GM12878 (cell line): ENCODE data around the gene SPI1. TPM values are rescaled to one million over a fixed set of nuclear protein-coding genes. Genes with fewer than 3 reads are reported as not detected.

Source experiments
- ATAC-seq: fragments of 200-7000 bp; cut with Tn5 transposase; 3 replicates; pipeline ENCODE4 v1.9.1; 2020; ENCODE audit warnings: mild to moderate bottlenecking, moderate library complexity
- BruUV-seq: library from RNA; stranded (reverse); fragments of 400-500 nt; replicated peaks from 2 replicates; lab custom pipeline; 2021; lab: Mats Ljungman, UMichigan
- CTCF ChIA-PET: fragments of 300-600 bp; sonication (Branson Sonifier 250); formaldehyde crosslinking; extraction: SDS; loops from one replicate; lab custom pipeline; 2021; ENCODE audit warnings: inconsistent platforms; lab: Yijun Ruan, JAX
- POLR2A ChIA-PET: fragments of 350-600 bp; formaldehyde crosslinking; extraction: SDS; loops from one replicate; lab custom pipeline; 2021; ENCODE audit warnings: inconsistent platforms; lab: Charles Lee
- RAD21 ChIA-PET: fragments of 300-600 bp; sonication (Branson Sonifier 250); formaldehyde crosslinking; loops from one replicate; lab custom pipeline; 2023; ENCODE audit warnings: antibody characterized with exemption; ENCODE audit not compliant: unreplicated experiment; lab: Charles Lee
- SMC1A ChIA-PET: fragments of 300-600 bp; sonication (Branson Sonifier 250); formaldehyde crosslinking; loops from one replicate; lab custom pipeline; 2023; ENCODE audit not compliant: unreplicated experiment, uncharacterized antibody; lab: Charles Lee
- DNase-seq: peaks from one replicate; pipeline ENCODE4 v3.0.0-alpha.2; 2011; ENCODE audit warnings: low read depth, low spot score
- FAIRE-seq: peaks from 3 replicates; lab custom pipeline; 2011; peaks lifted over from hg19 to GRCh38; lab: Jason Lieb, UNC
- H2AFZ ChIP-seq: 2 replicates; pipeline ENCODE4 v1.6.0; 2011; ENCODE audit warnings: low read depth, low read length, control low read depth; ENCODE audit not compliant: control insufficient read depth
- H3K27ac ChIP-seq: 2 replicates; pipeline ENCODE4 v1.5.1; 2011; ENCODE audit warnings: control low read depth; ENCODE audit not compliant: control insufficient read depth, insufficient read depth
- H3K27me3 ChIP-seq, 2 experiments: replicated peaks in 1 of 2; 2 replicates each; pipeline versions ENCODE4 v1.6.0 to v1.6.1; 2011; ENCODE audit warnings: low read length in 1 of 2; ENCODE audit not compliant: control insufficient read depth in 2 of 2, insufficient read depth in 2 of 2
- H3K36me3 ChIP-seq, 2 experiments: 2 replicates each; pipeline ENCODE4 v1.5.1; 2011; ENCODE audit warnings: low read length in 1 of 2; ENCODE audit not compliant: control insufficient read depth in 2 of 2, insufficient read depth in 2 of 2
- H3K4me1 ChIP-seq: 2 replicates; pipeline ENCODE4 v1.6.1; 2011; ENCODE audit warnings: mild to moderate bottlenecking, low read length, moderate library complexity, mixed read lengths; ENCODE audit not compliant: control insufficient read depth, insufficient read depth
- H3K4me2 ChIP-seq: 2 replicates; pipeline ENCODE4 v1.6.0; 2011; ENCODE audit warnings: control low read depth; ENCODE audit not compliant: control insufficient read depth, insufficient read depth
- H3K4me3 ChIP-seq: fragments of 200-600 bp; sonication (generic); 2 replicates; pipeline ENCODE4 v1.5.1; 2016
- H3K79me2 ChIP-seq: 2 replicates; pipeline ENCODE4 v1.6.0; 2011; ENCODE audit warnings: low read length; ENCODE audit not compliant: control insufficient read depth, insufficient read depth
- H3K9ac ChIP-seq: 2 replicates; pipeline ENCODE4 v1.8.0; 2011; ENCODE audit warnings: low read length, control low read depth, mixed read lengths; ENCODE audit not compliant: control insufficient read depth, insufficient read depth
- H3K9me3 ChIP-seq: replicated peaks from 3 replicates; pipeline ENCODE4 v1.5.1; 2011; ENCODE audit warnings: mild to moderate bottlenecking, low read length; ENCODE audit not compliant: control insufficient read depth, insufficient read depth
- H4K20me1 ChIP-seq: 2 replicates; pipeline ENCODE4 v1.6.0; 2011; ENCODE audit not compliant: control insufficient read depth, insufficient read depth
- CBX5 ChIP-seq: sonication (generic); IDR thresholded peaks from 2 replicates; pipeline ENCODE4 v1.6.1; 2016; ENCODE audit warnings: low read depth, moderate library complexity, mild to moderate bottlenecking, inconsistent platforms
- EZH2 ChIP-seq: IDR thresholded peaks from 2 replicates; pipeline ENCODE4 v1.6.1; 2012; ENCODE audit warnings: low read depth, mild to moderate bottlenecking, control low read depth, inconsistent platforms, low read length, borderline replicate concordance; ENCODE audit not compliant: control insufficient read depth
- KDM1A ChIP-seq: fragments of 200-600 bp; sonication (generic); IDR thresholded peaks from 2 replicates; pipeline ENCODE4 v1.6.1; 2016; ENCODE audit warnings: borderline replicate concordance
- RB1 ChIP-seq: fragments of 450-650 bp; formaldehyde crosslinking; IDR thresholded peaks from 2 replicates; pipeline ENCODE4 v1.6.1; 2017; ENCODE audit warnings: mild to moderate bottlenecking, borderline replicate concordance
- REST ChIP-seq: IDR thresholded peaks from 2 replicates; pipeline ENCODE4 v1.6.1; 2012; ENCODE audit warnings: mild to moderate bottlenecking, low read depth, low read length
- TAF1 ChIP-seq: IDR thresholded peaks from 2 replicates; pipeline ENCODE4 v1.6.1; 2011; ENCODE audit warnings: mild to moderate bottlenecking, low read depth, low read length, borderline replicate concordance
- ZNF384 ChIP-seq: IDR thresholded peaks from 2 replicates; pipeline ENCODE4 v1.6.1; 2012; ENCODE audit warnings: low read depth, mild to moderate bottlenecking, low read length, improper control_type of control experiment, borderline replicate concordance
- WGBS: methylation state at CpG from one replicate; pipeline ENCODE4 v1.1.6; 2016; ENCODE audit warnings: low lambda C conversion rate; ENCODE audit not compliant: insufficient replicate concordance, insufficient coverage; ENCODE audit errors: missing lambda C conversion rate; 5-methylcytosine and 5-hydroxymethylcytosine counted together
- in situ Hi-C: fragments of 300-500 bp; cut with MboI; formaldehyde crosslinking; loops from 9 replicates; pipeline ENCODE4 v1.14.3; 2018; ENCODE audit warnings: mixed read lengths
- intact Hi-C: fragments of 100-400 bp; cut with micrococcal nuclease; formaldehyde crosslinking; loops from one replicate; pipeline ENCODE4 v1.14.2; 2022; ENCODE audit not compliant: unreplicated experiment
- polyA plus RNA-seq, 11 experiments: library from polyadenylated mRNA; depleted of rRNA in 4 of 11; unstranded in 6 of 11; stranded (reverse) in 5 of 11; fragments of >200 nt; fragmentation: Nextera tagmentation in 4 of 11; fragmentation: Illumina TruSeq in 1 of 11; extraction: Ambion mirVana in 4 of 11; extraction: Trizol in 1 of 11; gene quantifications; 1 replicate in 1 of 11; 2 replicates in 10 of 11; pipeline versions ENCODE4 v1.2.1 to v1.2.3, GENCODE V29; 2011 to 2016; ENCODE audit warnings: inconsistent platforms in 2 of 11, missing spikeins in 2 of 11, low read depth in 1 of 11
- total RNA-seq, 4 experiments: library from RNA; depleted of rRNA in 3 of 4; stranded (reverse); fragments of >200 nt in 3 of 4; fragmentation: Illumina TruSeq in 1 of 4; extraction: Trizol in 1 of 4; gene quantifications; 2 replicates each; pipeline versions ENCODE4 v1.2.1 to v1.2.3, GENCODE V29; 2013 to 2021

Gene SPI1
- total and polyA plus RNA-seq, 10 of the 15 experiments (the other 5 are each of a cell fraction or from before 2014, with no cell fraction given): 0.05 to 31.1 (median 9.7) TPM

- H3K36me3 ChIP-seq: peaks cover 3% of the 10 kb centered on the region in 2 experiments; a peak in 2 of 4 replicates
- DNase-seq (no peak), FAIRE-seq (no peak), ATAC-seq (no peak)
- no peaks in the 10 kb centered on the region for H4K20me1 ChIP-seq
- in situ Hi-C loops (no loop called here), intact Hi-C loops (no loop called here)
- no TSS peak for BruUV-seq
- no peaks in the 10 kb centered on the region for H3K4me1 ChIP-seq
- TF ChIP-seq ZNF384: no peak
- no peak for TF ChIP-seq TAF1
- TF ChIP-seq RB1: no peak
- no peak for TF ChIP-seq KDM1A
- TF ChIP-seq REST: no peak
- no peak for TF ChIP-seq EZH2
- no peak for TF ChIP-seq CBX5
- H3K79me2 ChIP-seq: peaks cover 2% of the 10 kb centered on the region
- CTCF ChIA-PET: interaction anchor here (1.6 kb wide), 1 partner anchor 14 kb away, joined by 8 read pairs; no protein-coding TSS in a partner anchor
- RAD21 ChIA-PET: no interaction called here
- no peak overlapping the region for H3K9ac ChIP-seq
- H2AFZ ChIP-seq: no peak overlapping the region
- H3K9me3 ChIP-seq: no peaks in the 10 kb centered on the region; the same call in 2 of the 3 replicates
- WGBS: 87% methylated on average over 15 of the region's 15 CpGs
- no peak overlapping the region for H3K4me2 ChIP-seq
- SMC1A ChIA-PET: interaction anchor here (0.9 kb wide), 1 partner anchor 14 kb away, joined by 3 read pairs; no protein-coding TSS in a partner anchor
- no peak overlapping the region for H3K27ac ChIP-seq
- no peak overlapping the region for H3K4me3 ChIP-seq
- H3K27me3 ChIP-seq: no peaks in the 10 kb centered on the region
- POLR2A ChIA-PET: interaction anchor here (1.2 kb wide), 1 partner anchor 145 kb away, joined by 3 read pairs; the partner anchor contains the start of gene DDB2
These were observed 18.0 kb downstream of the SPI1 start for GRCh38 chr11:47360341-47360740.
